A673 (cell line): ENCODE data around the gene PALLD.

ENCODE experiments used
- EZH2 ChIP-seq: fragments of 200-600 bp; sonication (generic); IDR thresholded peaks from 2 replicates; pipeline ENCODE4 v1.6.1; 2017; ENCODE audit warnings: borderline replicate concordance, low read depth, mild to moderate bottlenecking, mixed read lengths, antibody characterized with exemption, low read length; ENCODE audit not compliant: poor library complexity, severe bottlenecking
- TF ChIP-seq, protein P1 (sequence below): fragments of 300-800, 200-600 bp; sonication (generic); conservative IDR thresholded peaks from 2 replicates; pipeline ENCODE4 v1.5.1; 2017; ENCODE audit warnings: low read depth, mild to moderate bottlenecking, antibody characterized with exemption, low read length, moderate library complexity, mixed read lengths

DNA sequence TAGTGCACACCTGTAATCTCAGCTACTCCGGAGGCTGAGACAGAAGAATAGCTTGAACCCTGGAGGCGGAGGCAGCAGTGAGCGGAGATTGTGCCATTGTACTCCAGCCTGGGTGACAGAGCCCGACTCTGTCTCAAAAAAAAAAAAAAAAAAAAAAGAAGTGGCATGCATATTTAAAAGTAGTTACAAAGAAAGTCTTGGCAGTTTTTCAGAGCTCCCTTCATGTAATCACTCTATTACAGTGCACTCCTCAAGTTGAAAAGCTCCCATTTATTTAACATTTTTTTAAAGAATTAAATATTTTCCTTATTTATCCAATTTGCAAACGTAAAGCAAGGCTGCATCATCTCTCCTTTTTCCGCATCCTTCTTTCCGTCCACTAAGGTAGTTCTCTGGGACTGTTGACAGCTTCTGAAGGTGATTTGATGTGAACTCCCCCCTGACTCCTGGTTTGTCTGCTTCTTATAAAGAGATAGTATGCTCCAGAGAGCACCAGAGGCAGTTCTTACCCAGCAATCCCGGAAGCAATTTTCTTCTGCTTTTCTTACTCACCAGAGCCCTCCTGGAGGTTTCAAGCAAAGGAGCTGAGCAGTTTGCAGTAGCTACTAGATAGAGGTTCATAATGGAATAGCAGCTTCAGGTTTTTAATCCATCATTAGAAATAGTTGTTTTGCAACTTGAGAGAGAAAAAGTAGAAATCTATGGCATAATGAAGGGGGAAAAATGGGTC, 151.0 kb downstream of the PALLD start:
- TF ChIP-seq EZH2: no peak
- TF ChIP-seq, protein P1, sequence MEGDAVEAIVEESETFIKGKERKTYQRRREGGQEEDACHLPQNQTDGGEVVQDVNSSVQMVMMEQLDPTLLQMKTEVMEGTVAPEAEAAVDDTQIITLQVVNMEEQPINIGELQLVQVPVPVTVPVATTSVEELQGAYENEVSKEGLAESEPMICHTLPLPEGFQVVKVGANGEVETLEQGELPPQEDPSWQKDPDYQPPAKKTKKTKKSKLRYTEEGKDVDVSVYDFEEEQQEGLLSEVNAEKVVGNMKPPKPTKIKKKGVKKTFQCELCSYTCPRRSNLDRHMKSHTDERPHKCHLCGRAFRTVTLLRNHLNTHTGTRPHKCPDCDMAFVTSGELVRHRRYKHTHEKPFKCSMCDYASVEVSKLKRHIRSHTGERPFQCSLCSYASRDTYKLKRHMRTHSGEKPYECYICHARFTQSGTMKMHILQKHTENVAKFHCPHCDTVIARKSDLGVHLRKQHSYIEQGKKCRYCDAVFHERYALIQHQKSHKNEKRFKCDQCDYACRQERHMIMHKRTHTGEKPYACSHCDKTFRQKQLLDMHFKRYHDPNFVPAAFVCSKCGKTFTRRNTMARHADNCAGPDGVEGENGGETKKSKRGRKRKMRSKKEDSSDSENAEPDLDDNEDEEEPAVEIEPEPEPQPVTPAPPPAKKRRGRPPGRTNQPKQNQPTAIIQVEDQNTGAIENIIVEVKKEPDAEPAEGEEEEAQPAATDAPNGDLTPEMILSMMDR: no peak
